Left lung (tissue), 10 donors: ENCODE data around the gene ZDHHC8. TPM values are rescaled to one million over a fixed set of nuclear protein-coding genes. Genes with fewer than 3 reads are reported as not detected.

Experiments used
- ATAC-seq: fragments of 200-7000 bp; cut with Tn5 transposase; one replicate; pipeline ENCODE4 v1.9.1; 2020; ENCODE audit warnings: moderate library complexity
- DNase-seq, 4 donors: peaks; one replicate each; pipeline ENCODE4 v3.0.0-alpha.2; 2013 to 2020
- H3K27ac ChIP-seq, 2 donors: fragments of 200-600 bp; sonication (generic) in 1 of 2; one replicate each; pipeline versions ENCODE4 v1.5.0 to v1.8.0; 2020 to 2021
- H3K27me3 ChIP-seq, 2 donors: fragments of 200-600 bp; sonication (generic) in 1 of 2; one replicate each; pipeline versions ENCODE4 v1.5.0 to v1.8.0; 2020 to 2021
- H3K36me3 ChIP-seq, 2 donors: fragments of 200-600 bp; sonication (generic) in 1 of 2; one replicate each; pipeline versions ENCODE4 v1.5.0 to v1.8.0; 2020 to 2021
- H3K4me1 ChIP-seq, 2 donors: fragments of 200-600 bp; one replicate each; pipeline ENCODE4 v1.8.0; 2021
- H3K4me3 ChIP-seq, 2 donors: fragments of 200-600 bp; sonication (generic) in 1 of 2; one replicate each; pipeline versions ENCODE4 v1.5.0 to v1.8.0; 2020 to 2021; ENCODE audit warnings: mild to moderate bottlenecking in 1 of 2
- H3K9me3 ChIP-seq, 2 donors: fragments of 200-600 bp; sonication (generic) in 1 of 2; one replicate each; pipeline versions ENCODE4 v1.5.0 to v1.8.0; 2020 to 2021
- CTCF ChIP-seq, 2 donors: fragments of 200-600 bp; sonication (generic) in 1 of 2; IDR thresholded peaks; one replicate each; pipeline versions ENCODE4 v1.5.0 to v1.8.0; 2021; ENCODE audit warnings: antibody characterized with exemption in 2 of 2
- intact Hi-C, 2 donors: fragments of 100-400 bp; cut with DNase I; formaldehyde crosslinking; loops; one replicate each; pipeline versions ENCODE4 v1.11.2 to v1.14.2; 2022
- polyA plus RNA-seq, 6 donors: library from polyadenylated mRNA; unstranded; fragments of 120-200 nt; gene quantifications; one replicate each; pipeline ENCODE4 v1.2.1, GENCODE V29; 2013; ENCODE audit not compliant: insufficient read length in 6 of 6
- total RNA-seq, 2 donors: library from RNA; stranded (reverse); fragmentation: NEBNext Ultra II Directional; extraction: Animal tissue kit (Norgen Biotek cat#: 25700); gene quantifications; one replicate each; pipeline ENCODE4 v1.2.1, GENCODE V29; 2021
- donor health status: DM: no; HTN: yes; CAD: no.
- donor health status: DM: no; HTN: no; CAD: no.

ZDHHC8 gene
- total and polyA plus RNA-seq, 8 donors = 34.4 to 81.8 (median 46.1) TPM

GRCh38 chr22:20178075-20178914 is 46.7 kb downstream of the ZDHHC8 start:
- Histone ChIP-seq H3K9me3 (no peaks in the 10 kb centered on the region), H3K4me3 (no peak overlapping the region), H3K27ac (no peak overlapping the region), H3K27me3 (no peaks in the 10 kb centered on the region), H3K4me1 (no peaks in the 10 kb centered on the region), H3K36me3 (no peaks in the 10 kb centered on the region)
- intact Hi-C loops = no loop called here
- ATAC-seq = no peak
- TF ChIP-seq CTCF (IDR thresholded peaks at IDR 0.05) = no peak
- no peak for DNase-seq

- DNase-seq = no peak
These were observed 47.3 kb downstream of the ZDHHC8 start for GRCh38 chr22:20178915-20179227.

GRCh38 chr22:20179455-20180244 is 48.0 kb downstream of the ZDHHC8 start:
- ATAC-seq = no peak
- H3K4me3 ChIP-seq = no peak overlapping the region
- H3K27me3 ChIP-seq = no peaks in the 10 kb centered on the region
- H3K36me3 ChIP-seq = no peaks in the 10 kb centered on the region
- no peak overlapping the region for H3K27ac ChIP-seq
- no peak for TF ChIP-seq CTCF (IDR thresholded peaks at IDR 0.05)
- no peak for DNase-seq
- H3K4me1 ChIP-seq = no peaks in the 10 kb centered on the region
- intact Hi-C loops = no loop called here
- no peaks in the 10 kb centered on the region for H3K9me3 ChIP-seq

More at GRCh38 chr22:20178915-20179227, 47.3 kb downstream of the ZDHHC8 start:
- Histone ChIP-seq H3K27ac (no peak overlapping the region), H3K4me1 (no peaks in the 10 kb centered on the region), H3K4me3 (no peak overlapping the region), H3K36me3 (no peaks in the 10 kb centered on the region), H3K27me3 (no peaks in the 10 kb centered on the region), H3K9me3 (no peaks in the 10 kb centered on the region)
- no peak for ATAC-seq
- no peak for TF ChIP-seq CTCF (IDR thresholded peaks at IDR 0.05)
- intact Hi-C loops = no loop called here

- no peak for ATAC-seq
- intact Hi-C loops = no loop called here
- no peak for TF ChIP-seq CTCF (IDR thresholded peaks at IDR 0.05)
- H3K4me1 ChIP-seq = no peaks in the 10 kb centered on the region
- no peaks in the 10 kb centered on the region for H3K36me3 ChIP-seq
- DNase-seq = no peak
- H3K27me3 ChIP-seq = no peaks in the 10 kb centered on the region
- no peaks in the 10 kb centered on the region for H3K9me3 ChIP-seq
- no peak overlapping the region for H3K27ac ChIP-seq
- H3K4me3 ChIP-seq = no peak overlapping the region
These were observed 48.6 kb downstream of the ZDHHC8 start for GRCh38 chr22:20180245-20180630.

GRCh38 chr22:20180640-20181039 is 49.0 kb downstream of the ZDHHC8 start:
- no peak overlapping the region for H3K27ac ChIP-seq
- H3K4me3 ChIP-seq = no peak overlapping the region
- no peaks in the 10 kb centered on the region for H3K27me3 ChIP-seq
- no peaks in the 10 kb centered on the region for H3K9me3 ChIP-seq
- no peaks in the 10 kb centered on the region for H3K36me3 ChIP-seq
- no peak for DNase-seq
- intact Hi-C loops = no loop called here
- no peaks in the 10 kb centered on the region for H3K4me1 ChIP-seq
- no peak for TF ChIP-seq CTCF (IDR thresholded peaks at IDR 0.05)
- ATAC-seq = no peak
